Measurements from ENCODE around the gene PDLIM4.
A peak's percentile ranks its signal among the peaks of the same experiment; 100 is the strongest.

PDLIM4 gene

DNA sequence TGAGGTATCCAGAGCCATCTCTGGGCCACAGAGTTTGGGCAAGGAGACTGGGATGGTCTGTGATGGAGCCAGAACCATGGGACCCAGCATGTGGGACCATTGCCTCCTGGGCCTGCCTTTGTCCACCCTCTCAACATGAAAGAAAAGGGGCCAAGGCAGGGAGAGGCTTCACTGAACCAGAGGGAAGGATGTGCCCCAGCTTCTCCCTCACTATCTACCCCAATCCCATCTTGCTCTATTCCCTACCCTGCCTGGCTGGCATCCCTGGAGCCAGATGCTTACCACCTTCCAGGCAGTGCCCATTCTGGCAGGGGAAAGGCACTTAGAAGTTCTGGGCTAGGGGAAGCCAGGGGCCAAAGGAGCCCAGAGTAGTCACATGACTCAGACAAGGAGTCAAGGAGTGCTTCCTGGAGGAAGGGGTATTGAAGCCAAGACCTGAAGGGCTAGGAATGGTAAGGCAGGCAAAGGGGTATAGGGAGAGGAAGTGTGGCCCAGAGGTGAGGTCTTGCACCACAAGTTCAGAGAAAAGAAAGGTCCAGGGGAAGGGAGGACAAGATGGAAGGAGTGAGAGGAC is 9.8 kb downstream of the PDLIM4 start:
- Histone ChIP-seq H3K4me3 (ENCODE audit: low read depth, low read length) (no peak overlapping the region), H3K27ac (no peak overlapping the region), H3K9me3 (ENCODE audit: severe bottlenecking) (no peaks in the 10 kb centered on the region), H3K27me3 (ENCODE audit: insufficient read depth, low read depth, severe bottlenecking) (no peaks in the 10 kb centered on the region), H3K36me3 (no peaks in the 10 kb centered on the region)
- TF ChIP-seq, protein P1, sequence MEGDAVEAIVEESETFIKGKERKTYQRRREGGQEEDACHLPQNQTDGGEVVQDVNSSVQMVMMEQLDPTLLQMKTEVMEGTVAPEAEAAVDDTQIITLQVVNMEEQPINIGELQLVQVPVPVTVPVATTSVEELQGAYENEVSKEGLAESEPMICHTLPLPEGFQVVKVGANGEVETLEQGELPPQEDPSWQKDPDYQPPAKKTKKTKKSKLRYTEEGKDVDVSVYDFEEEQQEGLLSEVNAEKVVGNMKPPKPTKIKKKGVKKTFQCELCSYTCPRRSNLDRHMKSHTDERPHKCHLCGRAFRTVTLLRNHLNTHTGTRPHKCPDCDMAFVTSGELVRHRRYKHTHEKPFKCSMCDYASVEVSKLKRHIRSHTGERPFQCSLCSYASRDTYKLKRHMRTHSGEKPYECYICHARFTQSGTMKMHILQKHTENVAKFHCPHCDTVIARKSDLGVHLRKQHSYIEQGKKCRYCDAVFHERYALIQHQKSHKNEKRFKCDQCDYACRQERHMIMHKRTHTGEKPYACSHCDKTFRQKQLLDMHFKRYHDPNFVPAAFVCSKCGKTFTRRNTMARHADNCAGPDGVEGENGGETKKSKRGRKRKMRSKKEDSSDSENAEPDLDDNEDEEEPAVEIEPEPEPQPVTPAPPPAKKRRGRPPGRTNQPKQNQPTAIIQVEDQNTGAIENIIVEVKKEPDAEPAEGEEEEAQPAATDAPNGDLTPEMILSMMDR (IDR thresholded peaks at IDR 0.05; ENCODE audit: low read depth, low read length): no peak
- no peak for DNase-seq

GRCh38 chr5:132267931-132268768 is 10.7 kb downstream of the PDLIM4 start:
- H3K27ac ChIP-seq: peak overlapping the region; percentile 75; the same call in 1 of the 2 replicates
- H3K9me3 ChIP-seq (ENCODE audit: severe bottlenecking): no peaks in the 10 kb centered on the region
- no peaks in the 10 kb centered on the region for H3K36me3 ChIP-seq
- H3K4me3 ChIP-seq (ENCODE audit: low read depth, low read length): no peak overlapping the region
- H3K27me3 ChIP-seq (ENCODE audit: insufficient read depth, low read depth, severe bottlenecking): no peaks in the 10 kb centered on the region
- DNase-seq: no peak
- TF ChIP-seq, protein P1 (IDR thresholded peaks at IDR 0.05; ENCODE audit: low read depth, low read length): no peak

DNA sequence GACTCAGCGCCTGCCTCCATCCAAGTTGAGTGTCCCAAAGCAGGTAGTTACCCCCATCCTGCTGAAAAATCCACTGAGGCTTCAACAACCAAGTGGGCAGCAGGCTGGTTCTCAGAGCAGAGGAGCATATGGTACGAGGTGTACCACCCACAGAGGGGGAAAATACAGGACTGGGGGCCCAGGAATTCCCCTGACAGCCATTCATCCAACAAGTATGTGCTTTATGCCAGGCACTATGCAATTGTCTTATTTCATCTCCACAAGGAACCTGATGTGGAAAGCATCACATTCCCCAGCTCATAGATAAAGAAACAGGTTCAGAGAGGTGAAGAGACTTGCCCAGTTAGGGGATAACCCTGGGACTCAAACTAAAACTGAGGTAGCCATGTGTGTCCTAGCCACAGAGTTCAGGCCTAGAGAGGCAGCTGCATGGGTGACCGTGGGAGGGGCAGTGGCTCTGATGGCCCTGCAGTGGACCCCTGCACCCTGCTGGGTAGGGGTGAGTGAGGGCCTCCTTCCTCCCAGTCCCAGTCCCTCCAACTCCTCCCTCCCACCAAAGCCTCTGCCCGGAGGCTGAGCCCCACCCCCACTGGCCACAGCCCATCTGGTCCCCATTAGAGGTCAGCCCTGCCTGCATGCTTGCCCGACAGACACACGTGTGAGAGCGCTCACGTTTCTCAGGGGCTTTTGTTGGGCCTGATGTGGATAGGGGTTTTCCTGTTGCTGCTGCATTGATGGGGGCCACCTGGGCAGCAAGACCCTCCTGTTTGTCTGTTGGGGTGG is 11.5 kb downstream of the PDLIM4 start:
- H3K9me3 ChIP-seq (ENCODE audit: severe bottlenecking): no peaks in the 10 kb centered on the region
- peak; percentile 92 for DNase-seq
- no peaks in the 10 kb centered on the region for H3K36me3 ChIP-seq
- H3K27ac ChIP-seq: peak overlapping the region; percentile 75
- H3K27me3 ChIP-seq (ENCODE audit: insufficient read depth, low read depth, severe bottlenecking): no peaks in the 10 kb centered on the region
- no peak overlapping the region for H3K4me3 ChIP-seq (ENCODE audit: low read depth, low read length)
- TF ChIP-seq, protein P1 (IDR thresholded peaks at IDR 0.05; ENCODE audit: low read depth, low read length): no peak

DNA sequence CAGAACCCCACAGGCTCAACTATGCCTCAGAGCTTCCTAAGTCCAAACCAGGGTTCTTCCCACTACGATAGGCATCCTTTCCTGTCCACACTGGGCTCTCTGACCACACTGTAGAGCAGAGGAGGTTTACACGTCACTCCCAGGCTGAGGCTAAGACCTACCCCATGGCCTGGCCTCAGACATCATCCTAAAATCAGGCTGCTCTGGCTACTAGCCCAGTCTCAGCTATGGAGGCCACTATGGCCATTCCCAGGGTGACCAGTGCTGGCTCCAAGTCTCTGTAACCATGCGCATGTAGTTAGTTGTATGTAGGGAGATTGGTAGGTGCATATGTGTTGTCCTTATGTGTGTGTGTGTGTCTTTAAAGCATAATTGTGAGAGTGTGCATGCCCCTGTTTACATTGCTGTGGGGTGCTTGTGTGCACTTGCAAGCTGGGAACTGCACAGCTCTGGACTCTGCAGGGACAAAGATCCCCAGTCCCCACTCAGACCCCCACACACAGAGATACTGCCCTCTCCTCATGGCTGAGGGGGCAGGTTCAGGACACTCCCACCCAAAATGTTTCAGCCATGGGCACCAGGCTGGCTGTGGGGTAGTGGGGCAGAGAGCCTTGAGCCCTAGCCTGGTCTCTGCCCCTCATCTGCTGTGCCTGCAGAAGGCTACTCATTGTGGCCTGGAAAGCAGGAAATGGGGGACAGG is 12.3 kb downstream of the PDLIM4 start:
- H3K27ac ChIP-seq: peak overlapping the region; percentile 75
- H3K27me3 ChIP-seq (ENCODE audit: insufficient read depth, low read depth, severe bottlenecking): no peaks in the 10 kb centered on the region
- H3K4me3 ChIP-seq (ENCODE audit: low read depth, low read length): no peak overlapping the region
- no peak for DNase-seq
- TF ChIP-seq, protein P1 (IDR thresholded peaks at IDR 0.05; ENCODE audit: low read depth, low read length): no peak
- no peaks in the 10 kb centered on the region for H3K36me3 ChIP-seq
- no peaks in the 10 kb centered on the region for H3K9me3 ChIP-seq (ENCODE audit: severe bottlenecking)

- no peaks in the 10 kb centered on the region for H3K36me3 ChIP-seq
- no peak for DNase-seq
- TF ChIP-seq, protein P1 (IDR thresholded peaks at IDR 0.05; ENCODE audit: low read depth, low read length): no peak
- peak overlapping the region; percentile 75 for H3K27ac ChIP-seq
- H3K27me3 ChIP-seq (ENCODE audit: insufficient read depth, low read depth, severe bottlenecking): no peaks in the 10 kb centered on the region
- H3K9me3 ChIP-seq (ENCODE audit: severe bottlenecking): no peaks in the 10 kb centered on the region
- no peak overlapping the region for H3K4me3 ChIP-seq (ENCODE audit: low read depth, low read length)
Observed at GRCh38 chr5:132270335-132270665, 12.8 kb downstream of the PDLIM4 start.

Measured in WERI-Rb-1 (cell line).